DOHH2 (cell line): ENCODE data around the gene SCO1.
"Not testable (repeated sequence)": the region's sequence is repeated elsewhere in the genome, so short reads cannot be mapped to it uniquely, and the experiment has no call there.

Experiments used
- H3F3A ChIP-seq: fragments of 200-600 bp; sonication (generic), shearing (Covaris generic); 2 replicates; pipeline ENCODE4 v1.6.0; 2016; ENCODE audit warnings: antibody characterized with exemption, mild to moderate bottlenecking; ENCODE audit not compliant: control insufficient read depth, insufficient read depth
- H3K27ac ChIP-seq: fragments of 200-600 bp; sonication (generic); 2 replicates; pipeline ENCODE4 v1.5.1; 2014; ENCODE audit warnings: low read depth, mild to moderate bottlenecking, low read length, moderate library complexity
- H3K27me3 ChIP-seq: fragments of 200-600 bp; sonication (generic); 2 replicates; pipeline ENCODE4 v1.6.1; 2014; ENCODE audit warnings: mild to moderate bottlenecking, low read length, mixed read lengths; ENCODE audit not compliant: control insufficient read depth
- H3K36me3 ChIP-seq: fragments of 200-600 bp; sonication (generic); 2 replicates; pipeline ENCODE4 v1.6.1; 2014; ENCODE audit warnings: mild to moderate bottlenecking, low read length, moderate library complexity, mixed read lengths; ENCODE audit not compliant: control insufficient read depth
- H3K4me1 ChIP-seq: fragments of 200-600 bp; sonication (generic); 2 replicates; pipeline ENCODE4 v1.6.1; 2014; ENCODE audit warnings: mild to moderate bottlenecking, low read length, mixed read lengths; ENCODE audit not compliant: control insufficient read depth
- H3K4me2 ChIP-seq: fragments of 200-600 bp; sonication (generic); 2 replicates; pipeline ENCODE4 v1.6.0; 2014; ENCODE audit warnings: mild to moderate bottlenecking, low read length, moderate library complexity
- H3K4me3 ChIP-seq: fragments of 200-600 bp; sonication (generic); 2 replicates; pipeline ENCODE4 v1.5.1; 2014; ENCODE audit warnings: mild to moderate bottlenecking, low read length, mixed read lengths
- H3K79me2 ChIP-seq: fragments of 200-600 bp; sonication (generic); 2 replicates; pipeline ENCODE4 v1.6.1; 2014; ENCODE audit warnings: mild to moderate bottlenecking, low read length, mixed read lengths; ENCODE audit not compliant: control insufficient read depth
- H3K9me2 ChIP-seq: fragments of 200-600 bp; sonication (generic); replicated peaks from 2 replicates; pipeline ENCODE4 v1.6.1; 2014; ENCODE audit warnings: mild to moderate bottlenecking, low read length, mixed read lengths; ENCODE audit not compliant: control insufficient read depth
- H3K9me3 ChIP-seq: fragments of 200-600 bp; sonication (generic); 2 replicates; pipeline ENCODE4 v1.6.1; 2014; ENCODE audit warnings: antibody characterized with exemption, low read length, mixed read lengths; ENCODE audit not compliant: control insufficient read depth, insufficient read depth
- H4K20me1 ChIP-seq: fragments of 200-600 bp; sonication (generic); 2 replicates; pipeline ENCODE4 v1.6.0; 2014; ENCODE audit warnings: low read depth, mild to moderate bottlenecking, antibody characterized with exemption, low read length, moderate library complexity; ENCODE audit not compliant: control insufficient read depth, insufficient read depth
- CTCF ChIP-seq: fragments of 200-600 bp; sonication (generic); IDR thresholded peaks from one replicate; pipeline ENCODE4 v1.5.1; 2014; ENCODE audit warnings: antibody characterized with exemption, mild to moderate bottlenecking, low read depth, low read length; ENCODE audit not compliant: poor library complexity, severe bottlenecking
- EZH2phosphoT487 ChIP-seq: fragments of 200-600 bp; sonication (generic); IDR thresholded peaks from 2 replicates; pipeline ENCODE4 v1.6.1; 2017; ENCODE audit warnings: borderline replicate concordance, mild to moderate bottlenecking, antibody characterized with exemption, low read length, moderate library complexity, mixed read lengths

The SCO1 gene

DNA sequence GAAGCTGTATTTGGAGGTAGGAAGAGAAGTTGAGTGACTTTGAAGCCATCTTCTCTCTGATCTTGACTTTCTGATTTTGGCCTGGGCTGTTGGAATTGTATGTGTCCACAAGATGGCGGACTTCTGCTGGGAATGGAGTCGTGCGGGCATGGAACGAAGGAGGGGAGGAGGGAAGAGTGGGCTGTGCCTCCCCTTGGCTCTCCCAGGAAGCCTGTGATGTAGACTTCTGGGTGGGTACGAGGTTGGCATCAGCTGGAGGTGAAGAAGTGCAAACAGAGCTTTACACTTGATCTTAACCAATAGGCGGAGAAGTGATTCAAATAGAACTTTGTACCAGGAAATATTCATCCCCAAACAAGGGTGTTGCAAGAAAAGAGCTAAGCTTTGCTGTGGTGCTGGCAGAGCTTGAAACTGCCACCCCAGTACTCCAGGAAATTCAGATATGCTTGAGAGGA, 39.9 kb upstream of the SCO1 start:
- no peaks in the 10 kb centered on the region for H3K9me3 ChIP-seq
- H3K79me2 ChIP-seq: no peaks in the 10 kb centered on the region
- no peak overlapping the region for H3K4me2 ChIP-seq
- no peaks in the 10 kb centered on the region for H3K9me2 ChIP-seq
- no peaks in the 10 kb centered on the region for H3F3A ChIP-seq
- H4K20me1 ChIP-seq: no peaks in the 10 kb centered on the region
- H3K4me3 ChIP-seq: no peak overlapping the region
- H3K4me1 ChIP-seq: no peaks in the 10 kb centered on the region
- peaks cover 9% of the 10 kb centered on the region for H3K27me3 ChIP-seq
- H3K36me3 ChIP-seq: no peaks in the 10 kb centered on the region
- H3K27ac ChIP-seq: no peak overlapping the region
- TF ChIP-seq EZH2phosphoT487 (no peak), CTCF (peak; percentile 73)

DNA sequence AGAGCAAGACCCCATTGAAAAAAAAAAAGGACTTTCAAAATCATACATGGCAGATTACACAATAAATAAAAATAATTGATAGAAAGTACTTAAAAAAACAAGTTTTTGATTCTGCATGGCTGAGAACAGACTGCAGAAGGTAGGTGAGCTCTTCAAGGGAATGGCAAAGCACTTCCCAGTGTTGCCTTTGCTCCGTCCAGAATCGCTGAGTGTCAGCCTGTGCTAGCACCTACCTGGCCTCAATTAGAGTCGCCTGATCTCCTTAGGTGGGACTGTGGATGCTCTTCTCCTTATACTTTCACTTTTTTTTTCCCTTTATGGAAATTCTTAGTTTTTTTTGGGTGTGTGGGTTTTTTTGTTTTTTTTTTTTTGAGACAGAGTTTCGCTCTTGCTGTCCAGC, 38.5 kb upstream of the SCO1 start:
- peaks cover 15% of the 10 kb centered on the region for H3K27me3 ChIP-seq
- H3K9me2 ChIP-seq: no peaks in the 10 kb centered on the region
- no peaks in the 10 kb centered on the region for H4K20me1 ChIP-seq
- H3K4me1 ChIP-seq: no peaks in the 10 kb centered on the region
- no peaks in the 10 kb centered on the region for H3K79me2 ChIP-seq
- no peaks in the 10 kb centered on the region for H3K9me3 ChIP-seq
- H3K4me2 ChIP-seq: no peak overlapping the region
- TF ChIP-seq EZH2phosphoT487 (no peak), CTCF (no peak)
- H3K27ac ChIP-seq: no peak overlapping the region
- H3F3A ChIP-seq: no peaks in the 10 kb centered on the region
- no peak overlapping the region for H3K4me3 ChIP-seq
- H3K36me3 ChIP-seq: no peaks in the 10 kb centered on the region

DNA sequence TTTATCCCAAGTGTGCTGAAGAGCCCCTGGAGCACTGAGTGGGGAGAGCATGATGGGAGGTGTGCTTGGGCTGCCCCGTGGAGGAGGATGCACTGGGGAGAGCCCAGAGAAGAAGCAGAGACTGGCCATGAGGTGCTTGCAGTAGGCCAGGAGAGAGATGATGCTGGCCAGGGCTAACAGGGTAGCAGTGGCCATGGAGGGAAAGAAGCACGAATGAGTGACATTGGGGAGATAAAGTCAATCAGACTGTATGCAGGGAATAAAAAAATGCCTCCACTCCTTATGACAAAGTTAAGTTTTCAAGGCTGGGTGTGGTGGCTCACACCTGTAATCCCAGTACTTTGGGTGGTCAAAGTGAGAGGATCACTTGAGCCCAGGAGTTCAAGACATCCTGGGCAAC, 37.9 kb upstream of the SCO1 start:
- no peaks in the 10 kb centered on the region for H3K36me3 ChIP-seq
- no peak overlapping the region for H3K27ac ChIP-seq
- H3K4me3 ChIP-seq: no peak overlapping the region
- no peaks in the 10 kb centered on the region for H3K4me1 ChIP-seq
- H3K27me3 ChIP-seq: peaks cover 19% of the 10 kb centered on the region
- H3K9me3 ChIP-seq: no peaks in the 10 kb centered on the region
- TF ChIP-seq CTCF (no peak), EZH2phosphoT487 (no peak)
- no peaks in the 10 kb centered on the region for H3K79me2 ChIP-seq
- H3K4me2 ChIP-seq: no peak overlapping the region
- no peaks in the 10 kb centered on the region for H3K9me2 ChIP-seq
- no peaks in the 10 kb centered on the region for H3F3A ChIP-seq
- H4K20me1 ChIP-seq: no peaks in the 10 kb centered on the region

- no peaks in the 10 kb centered on the region for H3K36me3 ChIP-seq
- no peaks in the 10 kb centered on the region for H3F3A ChIP-seq
- no peaks in the 10 kb centered on the region for H3K9me2 ChIP-seq
- peaks cover 4% of the 10 kb centered on the region for H3K4me1 ChIP-seq
- H3K27me3 ChIP-seq: peaks cover 35% of the 10 kb centered on the region
- no peaks in the 10 kb centered on the region for H3K9me3 ChIP-seq
- H3K27ac ChIP-seq: no peak overlapping the region
- no peak overlapping the region for H3K4me2 ChIP-seq
- H4K20me1 ChIP-seq: no peaks in the 10 kb centered on the region
- TF ChIP-seq EZH2phosphoT487 (no peak), CTCF (no peak)
- no peaks in the 10 kb centered on the region for H3K79me2 ChIP-seq
- H3K4me3 ChIP-seq: no peak overlapping the region
Observed at GRCh38 chr17:10733666-10734065, 36.3 kb upstream of the SCO1 start.

- not testable (repeated sequence) for H3K9me3 ChIP-seq, H3K79me2 ChIP-seq, H3K27ac ChIP-seq, H3K36me3 ChIP-seq, H3K4me1 ChIP-seq, H3K9me2 ChIP-seq, H3K4me2 ChIP-seq, H3K4me3 ChIP-seq, H3F3A ChIP-seq, H4K20me1 ChIP-seq
- H3K27me3 ChIP-seq: peaks cover 44% of the 10 kb centered on the region
Observed at GRCh38 chr17:10732121-10732520, 34.8 kb upstream of the SCO1 start.
